ENCODE results near the gene HDAC4. TPM values are rescaled to one million over a fixed set of nuclear protein-coding genes. Genes with fewer than 3 reads are reported as not detected.

The HDAC4 gene
- total RNA-seq, 1 experiment from 2014 or later: 40.1 TPM

GRCh38 chr2:239195992-239196391, 204.8 kb downstream of the HDAC4 start:
- no peak for DNase-seq (ENCODE audit: low read depth, low spot score)
- no peaks in the 10 kb centered on the region for H3K9me3 ChIP-seq (ENCODE audit: control insufficient read depth, insufficient read depth, low read depth, low read length)
- H3K36me3 ChIP-seq (ENCODE audit: control insufficient read depth, insufficient read depth, low read length): no peaks in the 10 kb centered on the region
- ChIA-PET POLR2A (no interaction called here), CTCF (no interaction called here)
- intact Hi-C loops (cut with micrococcal nuclease; ENCODE audit: unreplicated experiment) (no loop called here), in situ Hi-C loops (cut with HindIII; ENCODE audit: low pct_unique_long_range_greater_than_20kb, low sequenced_read_pairs) (no loop called here)
- H3K27me3 ChIP-seq (ENCODE audit: control insufficient read depth, insufficient read depth, low read length): no peaks in the 10 kb centered on the region
- BruUV-seq (replicated peaks): no TSS peak
- ATAC-seq: no peak
- no peak overlapping the region for H3K27ac ChIP-seq (ENCODE audit: low read length)
- no peaks in the 10 kb centered on the region for H3K4me1 ChIP-seq (ENCODE audit: control insufficient read depth, insufficient read depth, low read length)
- TF ChIP-seq CTCF (IDR thresholded peaks at IDR 0.05): no peak
- TF ChIP-seq TCF7L2 (IDR thresholded peaks at IDR 0.05; ENCODE audit: low read depth, low read length): no peak
- TF ChIP-seq SIN3A (IDR thresholded peaks at IDR 0.05; ENCODE audit: borderline replicate concordance, insufficient read depth, low read depth, low read length): no peak
- no peak for TF ChIP-seq REST (IDR thresholded peaks at IDR 0.05; ENCODE audit: insufficient read depth in 1 of 2, low read depth in 2 of 2, low read length in 1 of 2)
- TF ChIP-seq POLR2AphosphoS5 (IDR thresholded peaks at IDR 0.05; ENCODE audit: low read depth, low read length): no peak
- no peak overlapping the region for H3K4me3 ChIP-seq (ENCODE audit: low read depth in 2 of 2, low read length in 2 of 2)

GRCh38 chr2:239195318-239195871, 205.4 kb downstream of the HDAC4 start:
- Histone ChIP-seq H3K36me3 (ENCODE audit: control insufficient read depth, insufficient read depth, low read length) (no peaks in the 10 kb centered on the region), H3K27me3 (ENCODE audit: control insufficient read depth, insufficient read depth, low read length) (no peaks in the 10 kb centered on the region), H3K4me1 (ENCODE audit: control insufficient read depth, insufficient read depth, low read length) (no peaks in the 10 kb centered on the region), H3K4me3 (ENCODE audit: low read depth in 2 of 2, low read length in 2 of 2) (no peak overlapping the region), H3K9me3 (ENCODE audit: control insufficient read depth, insufficient read depth, low read depth, low read length) (no peaks in the 10 kb centered on the region), H3K27ac (ENCODE audit: low read length) (no peak overlapping the region)
- ATAC-seq (no peak), DNase-seq (ENCODE audit: low read depth, low spot score) (no peak)
- no TSS peak for BruUV-seq (replicated peaks)
- POLR2A ChIA-PET: no interaction called here
- intact Hi-C loops (cut with micrococcal nuclease; ENCODE audit: unreplicated experiment): no loop called here
- CTCF ChIA-PET: no interaction called here
- in situ Hi-C loops (cut with HindIII; ENCODE audit: low pct_unique_long_range_greater_than_20kb, low sequenced_read_pairs): no loop called here
- no peak for TF ChIP-seq POLR2AphosphoS5 (IDR thresholded peaks at IDR 0.05; ENCODE audit: low read depth, low read length)
- no peak for TF ChIP-seq TCF7L2 (IDR thresholded peaks at IDR 0.05; ENCODE audit: low read depth, low read length)
- no peak for TF ChIP-seq CTCF (IDR thresholded peaks at IDR 0.05)
- no peak for TF ChIP-seq SIN3A (IDR thresholded peaks at IDR 0.05; ENCODE audit: borderline replicate concordance, insufficient read depth, low read depth, low read length)
- no peak for TF ChIP-seq REST (IDR thresholded peaks at IDR 0.05; ENCODE audit: insufficient read depth in 1 of 2, low read depth in 2 of 2, low read length in 1 of 2)
